DND-41 (cell line): ENCODE data around the gene DSTN.

Experiments used
- CTCF ChIP-seq: IDR thresholded peaks from 2 replicates; pipeline ENCODE4 v1.5.1; 2012; ENCODE audit warnings: borderline replicate concordance, low read length, moderate library complexity, mild to moderate bottlenecking; ENCODE audit not compliant: poor library complexity, severe bottlenecking; ENCODE audit errors: extremely low read depth
- EZH2 ChIP-seq: IDR thresholded peaks from 3 replicates; pipeline ENCODE4 v1.6.1; 2012; ENCODE audit warnings: borderline replicate concordance, low read depth, mild to moderate bottlenecking, moderate library complexity, low read length, inconsistent platforms; ENCODE audit not compliant: severe bottlenecking

- TF ChIP-seq CTCF, result no peak
- TF ChIP-seq EZH2, result no peak
Measured at GRCh38 chr20:17523326-17523725, 46.5 kb upstream of the DSTN start.
